GM23338 (cell line): ENCODE data around the gene TCF12. TPM values are rescaled to one million over a fixed set of nuclear protein-coding genes. Genes with fewer than 3 reads are reported as not detected.

ENCODE experiments used
- CREB1 ChIP-seq: fragments of 250-450 bp; sonication (Bioruptor Pico); IDR thresholded peaks from 2 replicates; pipeline ENCODE4 v1.5.0; 2020; ENCODE audit warnings: low read depth, mild to moderate bottlenecking, moderate library complexity
- CTCF ChIP-seq, 2 experiments: fragments of 200-600 bp in 1 of 2; sonication (generic) in 1 of 2; conservative IDR thresholded peaks; 2 replicates each; pipeline versions ENCODE4 v1.5.1 to v1.6.1; 2016 to 2017; ENCODE audit warnings: antibody characterized with exemption in 2 of 2, low read depth in 2 of 2, mild to moderate bottlenecking in 2 of 2, moderate library complexity in 1 of 2
- ETS1 ChIP-seq: IDR thresholded peaks from 2 replicates; pipeline ENCODE4 v1.6.1; 2016; ENCODE audit warnings: antibody characterized with exemption
- EZH2 ChIP-seq: fragments of 200-600 bp; sonication (generic); IDR thresholded peaks from one replicate; pipeline ENCODE4 v1.8.0; 2017; ENCODE audit warnings: antibody characterized with exemption, mild to moderate bottlenecking, low read depth; ENCODE audit not compliant: unreplicated experiment
- JUNB ChIP-seq: IDR thresholded peaks from one replicate; pipeline ENCODE4 v1.6.1; 2016; ENCODE audit warnings: antibody characterized with exemption; ENCODE audit not compliant: unreplicated experiment
- NANOG ChIP-seq: IDR thresholded peaks from 2 replicates; pipeline ENCODE4 v1.6.1; 2016; ENCODE audit warnings: antibody characterized with exemption, borderline replicate concordance
- STAT1 ChIP-seq: IDR thresholded peaks from one replicate; pipeline ENCODE4 v1.6.1; 2016; ENCODE audit warnings: antibody characterized with exemption; ENCODE audit not compliant: unreplicated experiment
- ZNF114 ChIP-seq: fragments of 250-450 bp; sonication (Bioruptor Pico); IDR thresholded peaks from 2 replicates; pipeline ENCODE4 v1.5.0; 2020; ENCODE audit warnings: mild to moderate bottlenecking, moderate library complexity
- ZNF462 ChIP-seq: fragments of 250-450 bp; sonication (Bioruptor Pico); IDR thresholded peaks from 2 replicates; pipeline ENCODE4 v1.5.0; 2020; ENCODE audit warnings: mild to moderate bottlenecking, moderate library complexity
- polyA plus RNA-seq: library from polyadenylated mRNA; unstranded; fragments of >200 nt; fragmentation: Nextera tagmentation; extraction: Ambion mirVana; gene quantifications from 2 replicates; pipeline ENCODE4 v1.2.1, GENCODE V29; 2016
- total RNA-seq: library from RNA; depleted of rRNA; stranded (reverse); fragments of >200 nt; shearing (Covaris generic); gene quantifications from 2 replicates; pipeline ENCODE4 v1.2.3, GENCODE V29; 2014

Gene TCF12
- total and polyA plus RNA-seq, 2 experiments from 2014 or later: 27.6 to 104 TPM

- no peak for TF ChIP-seq ZNF462 (CRISPR knock-in tag)
- TF ChIP-seq CTCF (conservative IDR thresholded peaks at IDR 0.05; ENCODE audit: low read depth in 2 of 2): no peak
- TF ChIP-seq EZH2: no peak
- TF ChIP-seq STAT1: no peak
- TF ChIP-seq JUNB: no peak
- no peak for TF ChIP-seq ZNF114 (CRISPR knock-in tag)
- TF ChIP-seq NANOG: no peak
- no peak for TF ChIP-seq CREB1 (CRISPR knock-in tag)
- no peak for TF ChIP-seq ETS1
These were observed 119.6 kb downstream of the TCF12 start (continued) for GRCh38 chr15:57038040-57038439.
